HepG2 (cell line): ENCODE data around the gene GALNT18. TPM values are rescaled to one million over a fixed set of nuclear protein-coding genes. Genes with fewer than 3 reads are reported as not detected.

ENCODE experiments used
- ATAC-seq: fragments of 200-7000 bp; cut with Tn5 transposase; 3 replicates; pipeline ENCODE4 v1.9.1; 2020; ENCODE audit warnings: mild to moderate bottlenecking, moderate library complexity
- BruUV-seq: library from RNA; stranded (reverse); fragments of 400-500 nt; replicated peaks from 2 replicates; lab custom pipeline; 2021; lab: Mats Ljungman, UMichigan
- CTCF ChIA-PET: fragments of 300-600 bp; formaldehyde crosslinking; extraction: SDS; loops from one replicate; lab custom pipeline; 2021; ENCODE audit warnings: low total read pairs, inconsistent platforms, low intra/inter-chr PET ratio; lab: Yijun Ruan, JAX
- POLR2A ChIA-PET: fragments of 350-600 bp; sonication (Branson Sonifier 250); formaldehyde crosslinking; loops from one replicate; lab custom pipeline; 2020; ENCODE audit warnings: antibody characterized with exemption, inconsistent platforms; lab: Yijun Ruan, JAX
- DNase-seq: peaks from one replicate; pipeline ENCODE4 v3.0.0-alpha.2; 2015; ENCODE audit warnings: low spot score
- FAIRE-seq: peaks from 3 replicates; lab custom pipeline; 2011; peaks lifted over from hg19 to GRCh38; lab: Jason Lieb, UNC
- H2AFZ ChIP-seq: one replicate; pipeline ENCODE4 v1.6.1; 2011; ENCODE audit warnings: low read length, inconsistent platforms
- H3K27ac ChIP-seq: fragments of 300-600 bp; 3 replicates; pipeline ENCODE4 v1.8.0; 2011; ENCODE audit warnings: mixed run types, mild to moderate bottlenecking, mixed read lengths, low read length, inconsistent platforms; ENCODE audit not compliant: insufficient read depth; ENCODE audit errors: extremely low read length
- H3K27me3 ChIP-seq, 2 experiments: fragments of 200-600 bp in 1 of 2; 2 replicates in 1 of 2; 3 replicates in 1 of 2; pipeline versions ENCODE4 v1.6.0 to v1.8.0; 2011; ENCODE audit warnings: low read length in 2 of 2, mild to moderate bottlenecking in 2 of 2, moderate library complexity in 2 of 2, inconsistent platforms in 1 of 2; ENCODE audit not compliant: insufficient read depth in 2 of 2, control insufficient read depth in 1 of 2
- H3K36me3 ChIP-seq, 2 experiments: fragments of 200-600 bp in 1 of 2; replicated peaks in 1 of 2; 2 replicates in 1 of 2; 3 replicates in 1 of 2; pipeline versions ENCODE4 v1.5.1 to v1.8.0; 2011; ENCODE audit warnings: low read length in 2 of 2, inconsistent platforms in 1 of 2; ENCODE audit not compliant: insufficient read depth in 2 of 2, control insufficient read depth in 1 of 2
- H3K4me1 ChIP-seq: 2 replicates; pipeline ENCODE4 v1.5.1; 2012; ENCODE audit warnings: low read length, inconsistent platforms; ENCODE audit not compliant: insufficient read depth
- H3K4me2 ChIP-seq: 2 replicates; pipeline ENCODE4 v1.6.0; 2011; ENCODE audit warnings: low read depth, low read length, inconsistent platforms
- H3K4me3 ChIP-seq, 3 experiments: fragments of 200-600 bp in 1 of 3; sonication (generic), shearing (Covaris generic) in 1 of 3; replicated peaks in 1 of 3; 2 replicates each; pipeline ENCODE4 v1.5.1; 2011 to 2016; ENCODE audit warnings: low read length in 3 of 3, inconsistent platforms in 2 of 3, low read depth in 2 of 3, mild to moderate bottlenecking in 2 of 3, control low read depth in 1 of 3, mixed read lengths in 1 of 3; ENCODE audit not compliant: insufficient read depth in 1 of 3
- H3K79me2 ChIP-seq: one replicate; pipeline ENCODE4 v1.6.1; 2011; ENCODE audit warnings: low read length, inconsistent platforms; ENCODE audit not compliant: insufficient read depth
- H3K9ac ChIP-seq: 2 replicates; pipeline ENCODE4 v1.6.0; 2011; ENCODE audit warnings: mild to moderate bottlenecking, low read depth, low read length, inconsistent platforms; ENCODE audit not compliant: insufficient read depth
- H3K9me3 ChIP-seq: 2 replicates; pipeline ENCODE4 v1.5.1; 2012; ENCODE audit warnings: mild to moderate bottlenecking, low read length
- H4K20me1 ChIP-seq: 2 replicates; pipeline ENCODE4 v1.6.0; 2011; ENCODE audit warnings: inconsistent platforms, mild to moderate bottlenecking, low read length, moderate library complexity; ENCODE audit not compliant: insufficient read depth
- CAMTA2 ChIP-seq: sonication (generic); formaldehyde crosslinking; IDR thresholded peaks from 2 replicates; pipeline ENCODE4 v1.4.0; 2020; ENCODE audit warnings: mild to moderate bottlenecking, missing genetic modification reagents, borderline replicate concordance
- CENPX ChIP-seq: sonication (generic); formaldehyde crosslinking; IDR thresholded peaks from 2 replicates; pipeline ENCODE4 v1.9.0; 2021; ENCODE audit warnings: mild to moderate bottlenecking, missing genetic modification reagents, moderate library complexity
- CHD2 ChIP-seq: IDR thresholded peaks from 2 replicates; pipeline ENCODE4 v1.6.1; 2011; ENCODE audit warnings: low read depth, low read length, improper control_type of control experiment
- FOXK2 ChIP-seq: fragments of 450-650 bp; IDR thresholded peaks from 2 replicates; pipeline ENCODE4 v1.6.1; 2016
- HCFC1 ChIP-seq: fragments of 150-350 bp; IDR thresholded peaks from 2 replicates; pipeline ENCODE4 v1.6.1; 2014; ENCODE audit warnings: low read depth, low read length
- KDM3A ChIP-seq: IDR thresholded peaks from 2 replicates; pipeline ENCODE4 v1.6.1; 2018; ENCODE audit warnings: low read depth, missing compliant biosample characterization
- ZHX1 ChIP-seq: sonication (generic); formaldehyde crosslinking; IDR thresholded peaks from 2 replicates; pipeline ENCODE4 v1.8.1; 2022; ENCODE audit warnings: low read depth, mild to moderate bottlenecking, missing genetic modification reagents
- ZNF547 ChIP-seq: sonication (generic); formaldehyde crosslinking; IDR thresholded peaks from 2 replicates; pipeline ENCODE4 v1.5.1; 2020; ENCODE audit warnings: mild to moderate bottlenecking, missing genetic modification reagents
- ZNF629 ChIP-seq: sonication (generic); formaldehyde crosslinking; conservative IDR thresholded peaks from 2 replicates; pipeline ENCODE4 v1.5.0; 2020; ENCODE audit warnings: missing genetic modification reagents
- ZNF879 ChIP-seq: sonication (generic); formaldehyde crosslinking; IDR thresholded peaks from 2 replicates; pipeline ENCODE4 v1.8.1; 2023; ENCODE audit warnings: missing genetic modification reagents
- ZSCAN31 ChIP-seq: sonication (generic); formaldehyde crosslinking; IDR thresholded peaks from 2 replicates; pipeline ENCODE4 v1.5.0; 2020; ENCODE audit warnings: low read depth, mild to moderate bottlenecking, missing genetic modification reagents
- WGBS: methylation state at CpG from one replicate; pipeline ENCODE4 v1.1.6; 2017; ENCODE audit warnings: low lambda C conversion rate; 5-methylcytosine and 5-hydroxymethylcytosine counted together
- in situ Hi-C: cut with HindIII; loops from 2 replicates; pipeline ENCODE4 v1.10.0; 2017; ENCODE audit warnings: low pct_unique_long_range_greater_than_20kb; ENCODE audit not compliant: extremely low pct_ligation_motif_present
- intact Hi-C: fragments of 100-400 bp; cut with micrococcal nuclease; formaldehyde crosslinking; loops from one replicate; pipeline ENCODE4 v1.10.0; 2022; ENCODE audit not compliant: unreplicated experiment
- polyA plus RNA-seq, 8 experiments: library from polyadenylated mRNA; depleted of rRNA in 3 of 8; stranded (reverse) in 7 of 8; unstranded in 1 of 8; fragments of >200 nt; fragmentation: Illumina TruSeq in 4 of 8; extraction: Trizol in 4 of 8; gene quantifications; 2 replicates each; pipeline versions ENCODE4 v1.2.1 to v1.2.3, GENCODE V29; 2011 to 2016; ENCODE audit warnings: low read depth in 4 of 8, missing spikeins in 1 of 8, mixed read lengths in 1 of 8; ENCODE audit not compliant: insufficient read depth in 1 of 8
- total RNA-seq, 5 experiments: library from RNA; depleted of rRNA; stranded (reverse); fragments of >200 nt; fragmentation: Illumina TruSeq; extraction: Trizol; gene quantifications; 2 replicates each; pipeline ENCODE4 v1.2.3, GENCODE V29; 2016; ENCODE audit warnings: low read depth in 1 of 5

Gene GALNT18
- total and polyA plus RNA-seq, 2 of the 13 experiments (the other 11 are each of a cell fraction or from before 2014, with no cell fraction given) = 0.11 TPM; not detected in 1

DNA sequence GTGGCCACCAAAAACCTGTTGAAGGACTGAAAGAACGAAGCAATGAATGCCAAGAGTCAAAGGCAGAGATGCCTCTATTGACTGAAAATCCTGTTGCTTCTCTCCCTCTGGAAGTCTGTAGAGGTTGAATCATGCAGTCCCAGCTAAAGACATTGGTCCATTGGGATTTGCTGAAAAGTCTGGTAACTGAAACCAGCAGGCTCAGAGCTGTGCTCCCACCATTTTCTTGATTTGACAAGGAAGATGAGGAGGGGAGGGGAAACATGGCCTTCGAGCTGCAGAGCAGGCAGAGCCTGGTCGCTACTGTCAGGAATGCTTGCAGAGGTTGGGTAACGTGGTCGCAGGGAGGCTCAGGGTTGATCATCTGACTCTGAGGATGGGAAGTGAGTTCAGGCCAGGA lies 196.0 kb downstream of the GALNT18 start (continued):
- TF ChIP-seq ZHX1 (CRISPR knock-in tag) (no peak), CHD2 (no peak)
- TF ChIP-seq, all 625 proteins: peak for 0

- Histone ChIP-seq H2AFZ (no peak overlapping the region), H3K79me2 (no peaks in the 10 kb centered on the region), H3K36me3 (no peaks in the 10 kb centered on the region), H3K4me3 (no peak overlapping the region), H3K27ac (no peak overlapping the region), H3K27me3 (peaks cover 2 to 15% of the 10 kb centered on the region in 2 experiments; a peak in 3 of 5 replicates), H3K9me3 (no peaks in the 10 kb centered on the region), H3K9ac (no peak overlapping the region), H3K4me1 (no peaks in the 10 kb centered on the region), H4K20me1 (no peaks in the 10 kb centered on the region), H3K4me2 (no peak overlapping the region)
- no peak for DNase-seq
- no peak for ATAC-seq
- ChIA-PET CTCF (no interaction called here), POLR2A (no interaction called here)
- TF ChIP-seq CENPX (no peak), ZNF629 (CRISPR knock-in tag) (no peak), HCFC1 (no peak), ZNF879 (CRISPR knock-in tag) (no peak), ZNF547 (CRISPR knock-in tag) (no peak), ZSCAN31 (CRISPR knock-in tag) (no peak), KDM3A (no peak), CAMTA2 (no peak), FOXK2 (no peak)
- in situ Hi-C loops (no loop called here), intact Hi-C loops (no loop called here)
- FAIRE-seq = no peak
- BruUV-seq = no TSS peak
- 21% methylated on average over 7 of the region's 7 CpGs for WGBS
Measured at GRCh38 chr11:11424688-11425087, 197.1 kb downstream of the GALNT18 start.
